NB4 (cell line): ENCODE measurements around the gene DTNA.

Source experiments
- DNase-seq: peaks from one replicate; pipeline ENCODE4 v3.0.0; 2010; ENCODE audit warnings: low read depth
- H3K4me3 ChIP-seq: one replicate; pipeline ENCODE4 v1.5.1; 2011; ENCODE audit warnings: mild to moderate bottlenecking, low read depth, low read length, moderate library complexity
- MAX ChIP-seq: IDR thresholded peaks from 2 replicates; pipeline ENCODE4 v1.6.1; 2011; ENCODE audit warnings: low read depth, low read length
- MYC ChIP-seq: IDR thresholded peaks from 2 replicates; pipeline ENCODE4 v1.6.1; 2011; ENCODE audit warnings: low read depth, low read length
- POLR2A ChIP-seq: IDR thresholded peaks from 2 replicates; pipeline ENCODE4 v1.6.1; 2011; ENCODE audit warnings: mild to moderate bottlenecking; ENCODE audit not compliant: insufficient read length; ENCODE audit errors: extremely low read depth
- TF ChIP-seq, protein P1 (sequence below): IDR thresholded peaks from one replicate; pipeline ENCODE4 v1.5.1; 2012; ENCODE audit warnings: low read depth, low read length

The DTNA gene

GRCh38 chr18:34884436-34884835, 174.3 kb downstream of the DTNA start:
- H3K4me3 ChIP-seq, result no peak overlapping the region
- DNase-seq, result no peak
- TF ChIP-seq, protein P1, sequence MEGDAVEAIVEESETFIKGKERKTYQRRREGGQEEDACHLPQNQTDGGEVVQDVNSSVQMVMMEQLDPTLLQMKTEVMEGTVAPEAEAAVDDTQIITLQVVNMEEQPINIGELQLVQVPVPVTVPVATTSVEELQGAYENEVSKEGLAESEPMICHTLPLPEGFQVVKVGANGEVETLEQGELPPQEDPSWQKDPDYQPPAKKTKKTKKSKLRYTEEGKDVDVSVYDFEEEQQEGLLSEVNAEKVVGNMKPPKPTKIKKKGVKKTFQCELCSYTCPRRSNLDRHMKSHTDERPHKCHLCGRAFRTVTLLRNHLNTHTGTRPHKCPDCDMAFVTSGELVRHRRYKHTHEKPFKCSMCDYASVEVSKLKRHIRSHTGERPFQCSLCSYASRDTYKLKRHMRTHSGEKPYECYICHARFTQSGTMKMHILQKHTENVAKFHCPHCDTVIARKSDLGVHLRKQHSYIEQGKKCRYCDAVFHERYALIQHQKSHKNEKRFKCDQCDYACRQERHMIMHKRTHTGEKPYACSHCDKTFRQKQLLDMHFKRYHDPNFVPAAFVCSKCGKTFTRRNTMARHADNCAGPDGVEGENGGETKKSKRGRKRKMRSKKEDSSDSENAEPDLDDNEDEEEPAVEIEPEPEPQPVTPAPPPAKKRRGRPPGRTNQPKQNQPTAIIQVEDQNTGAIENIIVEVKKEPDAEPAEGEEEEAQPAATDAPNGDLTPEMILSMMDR, result no peak
- no peak for TF ChIP-seq MYC
- TF ChIP-seq MAX, result no peak
- no peak for TF ChIP-seq POLR2A

DNA sequence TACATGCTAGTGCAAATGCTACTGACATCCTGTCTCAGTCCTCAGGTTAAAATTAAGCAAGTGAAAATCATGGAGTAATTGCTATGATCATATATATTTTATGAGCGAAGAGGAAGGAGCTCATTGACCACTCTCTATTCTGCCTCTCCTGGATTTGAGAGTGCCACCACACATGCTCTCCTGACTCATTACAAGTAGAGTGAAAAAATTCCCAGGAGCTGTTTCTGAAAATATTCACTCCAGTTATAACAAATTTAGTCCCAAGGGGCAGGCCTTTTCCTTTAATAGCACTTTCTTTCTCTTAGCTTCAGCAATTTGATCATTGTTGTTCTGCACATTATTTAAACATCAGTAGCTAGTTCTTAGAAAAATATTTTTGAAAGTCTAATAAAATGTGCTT, 176.1 kb downstream of the DTNA start:
- H3K4me3 ChIP-seq, result no peak overlapping the region
- no peak for TF ChIP-seq POLR2A
- TF ChIP-seq, protein P1, result no peak
- TF ChIP-seq MYC, result no peak
- TF ChIP-seq MAX, result no peak
- no peak for DNase-seq

- no peak overlapping the region for H3K4me3 ChIP-seq
- DNase-seq, result no peak
- TF ChIP-seq POLR2A, result no peak
- TF ChIP-seq, protein P1, result no peak
- TF ChIP-seq MYC, result no peak
- TF ChIP-seq MAX, result no peak
These were observed 177.9 kb downstream of the DTNA start for GRCh38 chr18:34887881-34888580.

- no peak overlapping the region for H3K4me3 ChIP-seq
- TF ChIP-seq MYC (no peak), MAX (no peak), POLR2A (no peak)
- TF ChIP-seq, protein P1, result no peak
- peak; percentile 39 for DNase-seq
These were observed 180.5 kb downstream of the DTNA start for GRCh38 chr18:34890486-34891085.

- H3K4me3 ChIP-seq, result no peak overlapping the region
- TF ChIP-seq POLR2A (no peak), MYC (no peak), MAX (no peak)
- TF ChIP-seq, protein P1, result no peak
- DNase-seq, result no peak
These were observed 182.3 kb downstream of the DTNA start for GRCh38 chr18:34892379-34892778.
